HG02970 (cell line): Measurements from ENCODE around the gene NUDT22.

Experiments used
- ATAC-seq: cut with Tn5 transposase; IDR thresholded peaks from one replicate; pipeline ENCODE4 v1.9.1; 2021; ENCODE audit warnings: mild to moderate bottlenecking, moderate library complexity, moderate number of reproducible peaks; ENCODE audit not compliant: unreplicated experiment, low FRiP score

Gene NUDT22

DNA sequence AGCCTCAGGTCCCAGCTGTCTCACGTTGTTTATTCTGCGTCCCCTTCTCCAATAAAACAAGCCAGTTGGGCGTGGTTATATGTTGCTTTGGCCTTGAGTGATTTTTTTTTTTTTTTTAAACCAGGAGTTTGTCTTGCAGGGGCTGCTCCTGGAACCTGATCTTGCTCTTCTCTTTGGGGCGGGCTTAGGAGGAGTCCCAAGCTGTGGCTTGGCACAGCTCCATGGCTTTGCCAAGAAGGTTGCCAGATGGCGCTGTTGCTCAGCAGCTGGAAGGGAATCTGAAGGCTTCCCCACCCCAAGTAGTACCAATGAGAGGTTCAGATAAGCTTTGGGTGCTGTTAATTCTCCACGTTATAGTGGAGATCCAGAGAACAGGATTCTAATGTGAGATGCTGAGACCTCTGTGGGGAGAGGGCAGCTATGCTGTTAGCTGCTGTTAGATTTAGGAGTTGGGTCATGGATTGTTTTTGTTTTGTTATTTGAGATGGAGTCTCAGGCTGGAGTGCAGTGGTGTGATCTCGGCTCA lies 21.5 kb upstream of the NUDT22 start:
- ATAC-seq: no peak

DNA sequence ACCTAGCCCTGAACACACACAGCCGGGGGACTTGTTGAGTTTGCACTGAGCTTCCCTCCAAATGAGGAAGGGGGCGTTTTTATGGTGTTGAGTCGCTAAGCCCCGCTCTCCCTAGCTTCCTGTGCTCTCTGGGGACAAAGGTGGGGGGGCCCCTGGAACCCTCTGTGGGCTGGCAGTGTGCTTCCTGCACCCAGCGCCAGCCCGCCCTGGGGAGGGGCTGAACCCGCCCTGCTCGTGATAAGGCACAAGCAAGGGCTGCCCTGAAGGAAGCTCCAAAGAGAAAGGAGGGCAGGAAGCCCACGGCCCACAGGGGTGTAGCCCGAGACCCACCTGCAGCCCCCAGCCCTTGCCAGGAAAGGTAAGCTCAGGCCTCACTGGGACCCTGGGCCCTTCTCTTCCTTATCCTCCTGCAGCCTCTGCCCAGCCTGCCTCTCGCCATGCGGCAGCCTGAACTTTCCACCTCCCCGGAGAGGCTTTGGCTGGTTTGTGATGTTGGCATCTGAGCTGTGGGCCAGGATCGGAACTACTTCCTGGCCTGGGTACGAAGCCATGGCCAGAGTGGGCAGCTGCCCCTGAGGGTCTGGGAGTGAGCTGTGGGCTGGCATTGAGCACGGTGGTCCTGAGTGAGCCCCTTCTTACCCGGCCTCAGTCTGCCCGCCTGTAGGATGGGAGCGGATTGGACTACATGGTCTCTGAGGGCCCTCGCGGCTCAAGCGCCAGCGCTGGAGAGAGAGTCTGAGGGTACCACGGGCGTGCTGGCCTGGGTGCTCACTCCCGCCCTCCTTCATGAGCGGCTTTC lies 19.4 kb upstream of the NUDT22 start, which contains the start of gene FERMT3:
Gene FERMT3, plus strand, starts transcription at position 265 of the 799 bp plus-strand sequence. CDS start 644 bp downstream, outside the sequence.
- no peak for ATAC-seq

DNA sequence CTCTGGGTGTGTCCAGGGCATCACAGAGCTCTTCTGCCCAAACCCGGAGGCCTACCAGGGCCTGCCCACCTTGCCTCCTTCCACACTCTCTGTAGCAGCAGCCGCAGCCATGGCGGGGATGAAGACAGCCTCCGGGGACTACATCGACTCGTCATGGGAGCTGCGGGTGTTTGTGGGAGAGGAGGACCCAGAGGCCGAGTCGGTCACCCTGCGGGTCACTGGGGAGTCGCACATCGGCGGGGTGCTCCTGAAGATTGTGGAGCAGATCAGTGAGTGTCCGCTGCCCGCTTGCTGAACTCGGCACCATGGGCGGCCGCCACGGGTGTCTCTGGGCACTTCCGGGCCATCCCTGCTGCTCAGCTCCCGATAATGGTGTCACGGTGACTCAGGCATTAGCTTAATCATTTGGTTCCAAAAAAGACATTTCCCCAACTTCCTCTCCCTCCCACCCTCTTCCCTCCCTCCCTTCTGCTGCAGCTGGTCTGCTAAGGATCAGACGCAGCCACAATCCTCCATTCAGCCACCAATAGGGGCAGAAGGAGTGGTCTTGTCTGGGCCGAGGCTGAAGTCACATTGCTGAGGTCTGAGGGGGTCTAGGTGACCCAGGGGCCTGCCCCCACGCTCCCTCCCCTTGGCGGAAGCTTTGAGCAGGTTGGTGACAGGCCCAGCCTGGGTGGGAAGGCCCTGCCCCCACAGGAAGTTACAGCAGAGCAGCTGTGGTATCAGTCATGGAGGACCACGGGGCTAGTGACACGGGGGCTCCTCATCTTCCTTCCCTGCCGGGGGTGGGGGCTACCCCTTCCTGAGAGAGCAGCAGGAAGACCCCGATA lies 18.6 kb upstream of the NUDT22 start:
- ATAC-seq: peak; percentile 33

DNA sequence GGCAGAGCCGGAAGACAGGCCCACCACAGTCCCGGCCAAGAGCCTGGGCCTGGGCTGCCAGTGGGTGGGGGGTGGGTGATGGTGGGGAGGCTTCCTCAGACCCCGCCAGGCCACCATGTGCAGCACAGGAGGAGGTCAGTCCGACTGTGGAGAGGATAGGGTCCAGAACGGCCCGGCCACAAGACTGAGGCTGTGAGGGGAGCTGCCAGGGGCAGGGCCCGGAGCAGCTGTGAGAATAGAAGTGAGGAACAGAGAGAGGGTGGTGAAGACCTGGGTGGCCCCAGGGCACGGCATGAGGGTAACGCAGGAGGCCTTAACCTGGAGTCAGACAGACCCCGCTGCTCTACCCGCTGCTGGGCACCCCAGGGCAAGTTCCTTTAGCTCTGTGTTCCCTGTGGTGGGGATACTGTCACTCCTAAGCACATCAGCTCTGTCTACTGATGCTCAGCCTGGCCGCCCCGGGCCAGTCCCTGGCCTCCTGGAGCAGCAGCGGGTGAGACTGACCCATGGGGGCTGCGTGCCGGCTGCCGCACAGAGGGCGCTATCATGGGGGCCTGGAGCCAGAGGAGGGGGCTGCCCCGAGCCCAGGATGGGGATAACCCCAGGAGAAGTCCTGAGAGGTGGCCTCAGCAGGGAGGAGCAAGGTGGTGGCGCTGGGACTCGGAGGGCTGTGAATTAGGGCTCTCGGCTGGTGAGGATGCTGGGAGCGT lies 17.8 kb upstream of the NUDT22 start:
- no peak for ATAC-seq

DNA sequence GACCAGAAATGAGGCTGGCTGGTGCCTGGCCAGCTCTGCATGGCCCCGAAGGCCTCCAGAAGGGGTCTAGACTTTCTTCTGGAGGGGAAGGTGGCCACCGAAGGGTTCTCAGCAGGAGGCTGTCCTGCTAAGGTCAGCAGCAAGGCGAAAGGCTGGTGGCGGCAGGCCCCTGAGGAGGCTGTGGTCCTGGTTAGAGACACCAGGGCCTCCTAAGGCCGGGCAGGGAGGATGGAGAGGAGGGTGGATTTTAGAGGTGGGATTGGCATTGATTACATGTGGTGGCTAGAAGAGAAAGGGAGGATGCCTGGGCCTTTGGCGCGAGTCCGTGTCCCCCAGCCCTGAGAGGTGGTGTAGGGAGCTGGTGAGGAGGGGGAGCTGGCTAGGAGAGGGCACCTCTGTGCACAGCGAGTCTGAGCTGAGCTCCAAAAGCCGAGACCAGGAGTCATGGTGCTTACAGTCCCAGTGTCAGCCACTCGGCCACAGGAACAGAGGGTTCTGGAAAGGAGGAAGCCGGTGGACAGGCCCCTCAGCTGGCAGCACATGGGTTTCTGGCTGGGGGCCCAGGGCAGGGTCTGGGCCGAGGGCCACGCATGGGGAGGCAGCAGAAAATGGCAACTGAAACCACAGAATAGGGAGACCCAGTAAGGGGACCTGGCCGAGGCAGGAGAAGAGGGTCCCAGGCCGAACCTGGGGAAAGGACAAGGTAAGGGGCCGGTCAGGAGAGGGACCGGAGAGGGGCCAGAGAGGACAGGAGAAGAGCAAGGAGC lies 17.1 kb upstream of the NUDT22 start:
- ATAC-seq: no peak

DNA sequence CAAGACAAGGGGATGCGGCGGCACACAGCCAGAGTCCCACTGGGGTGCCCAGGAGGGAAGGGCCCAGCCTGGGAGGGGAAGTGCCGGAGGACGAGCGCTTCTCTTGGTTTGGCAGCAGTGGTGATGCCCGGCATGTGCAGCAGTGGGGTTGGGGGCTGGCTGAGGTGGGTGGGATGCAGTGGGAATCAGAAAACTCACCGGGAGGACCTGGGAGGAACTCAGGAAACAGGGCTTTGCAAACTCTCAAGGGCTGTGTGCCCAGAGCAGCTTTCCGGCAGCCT lies 16.6 kb upstream of the NUDT22 start:
- ATAC-seq: no peak

DNA sequence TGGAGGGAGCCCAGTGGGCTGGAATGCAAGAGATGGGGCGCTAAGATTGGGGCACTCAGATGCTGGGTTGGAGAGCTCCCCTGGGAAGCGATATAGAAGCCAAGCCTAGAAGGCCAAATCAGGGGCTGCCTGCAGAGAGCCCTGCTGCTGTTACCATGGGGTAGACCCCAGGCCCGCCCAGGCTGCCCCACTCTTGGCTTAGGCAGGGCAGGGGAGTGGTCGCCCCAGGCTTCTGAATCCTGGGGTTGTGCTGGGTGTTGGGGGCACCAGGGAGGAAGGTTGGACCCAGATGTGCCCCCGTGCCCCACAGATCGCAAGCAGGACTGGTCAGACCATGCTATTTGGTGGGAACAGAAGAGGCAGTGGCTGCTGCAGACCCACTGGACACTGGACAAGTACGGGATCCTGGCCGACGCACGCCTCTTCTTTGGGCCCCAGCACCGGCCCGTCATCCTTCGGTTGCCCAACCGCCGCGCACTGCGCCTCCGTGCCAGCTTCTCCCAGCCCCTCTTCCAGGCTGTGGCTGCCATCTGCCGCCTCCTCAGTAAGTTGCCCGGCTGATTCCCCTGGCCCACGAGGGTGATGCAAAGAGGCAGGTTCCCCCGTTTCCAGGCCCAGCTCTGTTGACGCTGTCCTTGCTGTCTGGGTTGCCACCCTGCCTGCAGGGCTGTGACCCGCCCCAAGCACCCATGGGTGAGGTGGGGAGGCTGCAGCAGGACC lies 15.6 kb upstream of the NUDT22 start:
- no peak for ATAC-seq

DNA sequence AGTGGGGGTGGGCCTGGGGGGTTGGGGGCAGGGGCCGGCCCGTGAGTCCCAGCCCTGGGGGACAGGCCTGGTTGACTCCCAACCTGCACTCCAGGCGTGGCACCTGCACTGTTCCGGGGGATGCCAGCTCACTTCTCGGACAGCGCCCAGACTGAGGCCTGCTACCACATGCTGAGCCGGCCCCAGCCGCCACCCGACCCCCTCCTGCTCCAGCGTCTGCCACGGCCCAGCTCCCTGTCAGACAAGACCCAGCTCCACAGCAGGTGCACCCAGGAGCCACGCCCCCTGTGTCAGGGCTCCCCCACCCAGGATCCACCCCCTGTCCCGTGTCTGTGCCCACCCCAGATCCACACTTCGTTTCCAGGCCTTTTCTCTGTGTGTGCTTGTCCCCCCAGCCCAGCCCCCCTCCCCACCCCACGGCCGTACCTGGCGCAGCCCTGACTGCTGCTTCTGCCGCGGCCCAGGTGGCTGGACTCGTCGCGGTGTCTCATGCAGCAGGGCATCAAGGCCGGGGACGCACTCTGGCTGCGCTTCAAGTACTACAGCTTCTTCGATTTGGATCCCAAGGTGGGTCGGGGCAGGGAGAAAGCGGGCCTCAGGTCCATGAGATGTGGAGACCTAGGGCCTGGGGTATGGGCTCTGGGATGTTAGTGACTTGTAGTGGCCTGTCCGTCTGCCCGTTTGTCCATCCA lies 14.7 kb upstream of the NUDT22 start:
- ATAC-seq: no peak

DNA sequence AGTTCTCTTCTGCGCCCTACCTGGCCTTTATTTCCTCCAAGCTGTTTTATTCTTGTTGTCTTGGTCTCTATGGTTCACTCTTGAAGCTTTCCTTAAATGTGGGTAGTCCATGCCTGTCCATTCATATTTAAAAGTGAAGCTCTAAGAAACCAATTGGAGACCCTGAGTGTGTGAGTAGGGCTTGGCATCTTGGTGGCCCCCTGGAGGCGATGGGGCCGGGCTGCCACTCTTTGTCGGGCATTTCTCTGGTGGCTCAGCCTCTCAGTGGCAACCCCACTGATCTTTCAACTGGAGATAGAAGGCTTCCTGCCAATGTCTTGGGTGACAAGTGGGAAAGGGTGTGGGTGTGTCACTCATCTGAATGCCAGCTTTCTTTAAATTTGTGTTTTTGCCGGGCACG lies 9.2 kb upstream of the NUDT22 start:
- no peak for ATAC-seq

DNA sequence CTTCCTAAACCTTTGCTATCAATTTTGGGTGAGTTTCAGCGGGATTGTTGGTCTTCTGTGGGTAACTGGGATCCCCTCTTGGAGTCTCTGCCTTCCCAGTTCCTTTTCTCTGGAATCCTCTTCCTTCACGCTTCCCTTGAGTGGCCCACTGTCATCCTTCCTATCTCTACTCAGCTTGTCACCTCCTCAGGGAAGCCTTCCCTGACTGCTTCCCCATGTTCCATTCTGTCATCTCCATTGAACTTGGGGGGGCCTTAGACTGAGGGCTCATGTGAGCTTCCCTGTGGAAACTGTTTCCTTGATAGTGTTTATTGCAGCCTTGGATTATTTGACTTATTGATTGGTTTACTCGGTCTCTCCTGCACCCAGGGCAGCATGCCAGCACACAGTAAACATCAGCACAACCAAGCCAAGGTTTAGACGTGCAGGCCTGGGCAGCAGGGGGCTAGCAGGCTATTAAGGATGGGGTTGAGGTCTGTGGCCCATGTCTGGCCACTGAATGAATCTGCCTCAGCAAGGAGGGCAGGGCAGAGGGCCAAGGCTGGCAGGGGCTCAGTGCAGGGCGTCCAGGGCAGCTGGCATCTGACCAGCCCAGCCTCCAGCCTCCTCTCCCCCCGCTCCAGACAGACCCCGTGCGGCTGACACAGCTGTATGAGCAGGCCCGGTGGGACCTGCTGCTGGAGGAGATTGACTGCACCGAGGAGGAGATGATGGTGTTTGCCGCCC lies 7.3 kb upstream of the NUDT22 start:
- no peak for ATAC-seq

DNA sequence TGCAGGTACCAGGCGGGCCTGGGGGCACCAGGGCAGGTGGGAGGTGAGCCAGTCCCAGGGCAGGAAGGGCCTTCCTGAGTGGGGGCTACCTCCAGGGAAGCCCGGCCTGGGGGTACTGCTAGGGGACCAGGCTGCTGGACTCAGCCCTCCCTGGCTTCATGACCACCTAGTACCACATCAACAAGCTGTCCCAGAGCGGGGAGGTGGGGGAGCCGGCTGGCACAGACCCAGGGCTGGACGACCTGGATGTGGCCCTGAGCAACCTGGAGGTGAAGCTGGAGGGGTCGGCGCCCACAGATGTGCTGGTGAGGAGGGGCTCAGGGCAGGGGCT lies 6.8 kb upstream of the NUDT22 start:
- ATAC-seq: no peak

DNA sequence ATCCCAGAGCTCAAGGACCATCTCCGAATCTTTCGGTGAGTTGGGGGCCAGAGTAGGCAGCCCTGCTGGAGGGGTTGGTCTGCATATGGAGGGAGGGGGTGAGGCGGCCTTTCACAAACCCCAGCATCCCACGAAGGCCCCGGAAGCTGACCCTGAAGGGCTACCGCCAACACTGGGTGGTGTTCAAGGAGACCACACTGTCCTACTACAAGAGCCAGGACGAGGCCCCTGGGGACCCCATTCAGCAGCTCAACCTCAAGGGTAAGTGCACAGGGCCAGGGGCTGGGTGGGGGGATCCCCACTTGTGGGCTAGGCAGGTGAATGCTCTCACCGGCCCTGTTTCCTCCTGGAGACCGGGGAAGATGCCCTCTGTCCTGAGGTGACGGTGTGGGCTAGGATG lies 6.3 kb upstream of the NUDT22 start:
- ATAC-seq: no peak

DNA sequence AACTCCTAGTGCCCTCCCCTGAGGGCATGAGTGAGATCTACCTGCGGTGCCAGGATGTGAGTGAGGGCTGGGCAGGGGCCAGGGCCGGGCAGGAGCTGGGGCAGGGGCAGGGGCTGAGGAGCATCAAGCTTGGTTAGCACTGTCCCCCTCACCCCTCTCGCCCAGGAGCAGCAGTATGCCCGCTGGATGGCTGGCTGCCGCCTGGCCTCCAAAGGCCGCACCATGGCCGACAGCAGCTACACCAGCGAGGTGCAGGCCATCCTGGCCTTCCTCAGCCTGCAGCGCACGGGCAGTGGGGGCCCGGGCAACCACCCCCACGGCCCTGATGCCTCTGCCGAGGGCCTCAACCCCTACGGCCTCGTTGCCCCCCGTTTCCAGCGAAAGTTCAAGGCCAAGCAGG lies 5.8 kb upstream of the NUDT22 start:
- ATAC-seq: no peak

DNA sequence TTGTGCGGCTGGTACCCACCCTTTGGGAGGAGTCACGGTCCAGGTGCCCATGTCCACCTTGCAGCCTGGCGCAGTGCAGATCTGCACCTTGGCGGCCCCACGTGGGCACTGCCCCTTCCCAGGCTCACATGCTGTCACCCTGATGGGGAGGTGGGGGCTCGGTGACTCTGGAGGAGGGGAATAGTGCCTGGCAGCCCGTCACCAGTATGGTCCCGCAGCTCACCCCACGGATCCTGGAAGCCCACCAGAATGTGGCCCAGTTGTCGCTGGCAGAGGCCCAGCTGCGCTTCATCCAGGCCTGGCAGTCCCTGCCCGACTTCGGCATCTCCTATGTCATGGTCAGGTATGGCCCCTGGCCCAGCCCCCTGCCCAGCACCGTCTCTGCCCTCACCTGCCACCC lies 5.3 kb upstream of the NUDT22 start:
- no peak for ATAC-seq

DNA sequence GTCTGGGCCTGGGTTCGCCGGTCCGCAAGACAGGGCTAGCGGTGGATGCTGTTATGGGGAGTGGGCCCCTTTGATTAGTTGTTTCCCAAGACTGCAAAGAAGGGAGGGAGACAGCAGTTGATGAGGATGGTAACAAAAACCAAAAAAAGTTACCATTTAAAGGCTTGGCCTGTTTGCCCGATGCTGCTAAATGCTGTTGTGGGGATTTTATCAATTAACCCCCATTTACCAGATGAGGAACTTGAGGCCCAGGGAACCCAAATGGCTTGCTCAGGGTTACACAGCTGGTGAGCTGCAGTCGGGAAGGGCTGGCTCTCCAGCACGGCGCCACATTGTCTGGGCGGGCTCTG lies 3.4 kb upstream of the NUDT22 start:
- ATAC-seq: no peak

DNA sequence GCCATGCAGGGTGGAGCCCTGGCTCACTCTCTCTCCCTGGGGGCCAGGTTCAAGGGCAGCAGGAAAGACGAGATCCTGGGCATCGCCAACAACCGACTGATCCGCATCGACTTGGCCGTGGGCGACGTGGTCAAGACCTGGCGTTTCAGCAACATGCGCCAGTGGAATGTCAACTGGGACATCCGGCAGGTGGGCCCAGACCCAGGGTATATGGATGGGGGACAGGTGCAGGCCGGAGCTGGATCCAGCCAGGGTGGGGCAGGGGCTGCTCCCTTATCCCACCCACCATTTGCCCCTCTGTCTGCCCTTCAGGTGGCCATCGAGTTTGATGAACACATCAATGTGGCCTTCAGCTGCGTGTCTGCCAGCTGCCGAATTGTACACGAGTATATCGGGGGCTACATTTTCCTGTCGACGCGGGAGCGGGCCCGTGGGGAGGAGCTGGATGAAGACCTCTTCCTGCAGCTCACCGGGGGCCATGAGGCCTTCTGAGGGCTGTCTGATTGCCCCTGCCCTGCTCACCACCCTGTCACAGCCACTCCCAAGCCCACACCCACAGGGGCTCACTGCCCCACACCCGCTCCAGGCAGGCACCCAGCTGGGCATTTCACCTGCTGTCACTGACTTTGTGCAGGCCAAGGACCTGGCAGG lies 2.9 kb upstream of the NUDT22 start:
- no peak for ATAC-seq

DNA sequence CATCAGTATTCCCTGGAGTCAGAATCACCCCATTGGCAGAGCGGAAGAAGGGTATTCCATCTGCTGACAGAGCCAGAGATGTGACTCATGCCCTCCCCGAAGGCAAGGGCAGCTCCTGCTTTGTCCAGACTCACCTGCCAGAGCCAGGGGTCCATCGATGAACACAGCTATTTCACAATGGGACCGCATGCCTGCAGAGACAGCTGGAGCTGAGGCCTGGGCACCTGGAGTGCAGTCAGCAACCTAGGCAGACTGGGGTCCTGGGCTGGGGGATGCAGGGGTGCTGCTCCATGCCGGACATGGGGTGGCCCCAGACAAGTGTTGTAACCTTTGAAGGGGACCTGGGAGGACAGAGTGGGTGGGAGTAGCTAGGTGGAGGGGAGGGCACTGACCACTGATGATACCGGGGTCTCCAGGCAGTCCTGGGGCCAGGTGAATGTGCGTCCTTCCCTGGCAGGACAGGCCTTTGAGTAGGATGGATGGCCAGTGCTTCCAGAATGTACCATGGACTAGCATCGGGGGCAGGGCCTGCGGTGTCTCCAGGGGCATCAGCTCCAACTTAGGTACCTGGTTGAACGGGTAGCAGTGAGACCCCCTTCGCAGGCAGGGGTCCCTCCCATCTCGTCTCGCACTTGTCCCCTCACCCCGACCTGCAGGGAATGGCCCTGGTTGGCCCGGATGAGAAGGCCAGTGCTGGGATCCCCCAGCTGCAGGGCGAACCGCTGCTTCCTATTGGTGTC lies 1.8 kb upstream of the NUDT22 start:
- ATAC-seq: no peak
